GM18858 (cell line): Measurements from ENCODE around the gene GTF3C5.
"Not testable (repeated sequence)": the region's sequence is repeated elsewhere in the genome, so short reads cannot be mapped to it uniquely, and the experiment has no call there.

ENCODE experiments used
- ATAC-seq: cut with Tn5 transposase; IDR thresholded peaks from one replicate; pipeline ENCODE4 v1.9.1; 2021; ENCODE audit not compliant: unreplicated experiment

GTF3C5 gene

DNA sequence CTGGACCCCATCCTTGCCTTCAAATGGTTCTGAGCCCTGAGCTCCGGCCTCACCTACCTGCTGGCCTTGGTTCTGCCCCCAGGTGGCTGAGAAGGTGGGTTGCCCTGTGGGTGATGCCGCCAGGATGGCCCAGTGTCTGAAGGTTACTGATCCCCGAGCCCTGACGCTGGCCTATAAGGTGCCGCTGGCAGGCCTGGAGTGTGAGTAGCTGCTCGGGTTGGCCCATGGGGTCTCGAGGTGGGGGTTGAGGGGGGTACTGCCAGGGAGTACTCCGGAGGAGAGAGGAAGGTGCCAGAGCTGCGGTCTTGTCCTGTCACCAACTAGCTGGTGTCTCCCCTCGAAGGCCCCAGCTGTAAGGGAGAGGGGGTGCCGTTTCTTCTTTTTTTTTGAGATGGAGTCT is 36.2 kb downstream of the GTF3C5 start:
- ATAC-seq: no peak

GRCh38 chr9:133067813-133068212 is 37.0 kb downstream of the GTF3C5 start:
- no peak for ATAC-seq

- ATAC-seq: not testable (repeated sequence)
Measured at GRCh38 chr9:133068431-133068830, 37.6 kb downstream of the GTF3C5 start.

- not testable (repeated sequence) for ATAC-seq
Measured at GRCh38 chr9:133070500-133070961, 39.7 kb downstream of the GTF3C5 start.

- ATAC-seq: not testable (repeated sequence)
Measured at GRCh38 chr9:133070985-133071384, 40.2 kb downstream of the GTF3C5 start.

GRCh38 chr9:133071484-133072150 is 40.8 kb downstream of the GTF3C5 start:
- no peak for ATAC-seq

DNA sequence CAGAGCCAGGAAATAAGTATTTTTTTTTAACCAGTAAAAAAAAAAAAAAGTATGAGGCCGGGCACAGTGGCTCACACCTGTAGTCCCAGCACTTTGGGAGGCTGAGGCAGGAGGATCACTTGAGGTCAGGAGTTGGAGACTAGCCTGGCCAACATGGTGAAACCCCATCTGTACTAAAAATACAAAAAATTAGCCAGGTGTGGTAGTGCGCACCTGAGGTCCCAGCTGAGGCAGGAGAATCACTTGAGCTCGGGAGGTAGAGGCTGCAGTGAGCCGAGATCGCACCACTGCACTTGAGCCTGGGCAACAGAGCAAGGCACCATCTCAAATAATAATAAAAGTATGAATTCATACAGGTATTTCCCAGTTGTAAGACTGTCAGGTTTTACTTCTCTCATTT is 41.4 kb downstream of the GTF3C5 start:
- ATAC-seq: not testable (repeated sequence)

DNA sequence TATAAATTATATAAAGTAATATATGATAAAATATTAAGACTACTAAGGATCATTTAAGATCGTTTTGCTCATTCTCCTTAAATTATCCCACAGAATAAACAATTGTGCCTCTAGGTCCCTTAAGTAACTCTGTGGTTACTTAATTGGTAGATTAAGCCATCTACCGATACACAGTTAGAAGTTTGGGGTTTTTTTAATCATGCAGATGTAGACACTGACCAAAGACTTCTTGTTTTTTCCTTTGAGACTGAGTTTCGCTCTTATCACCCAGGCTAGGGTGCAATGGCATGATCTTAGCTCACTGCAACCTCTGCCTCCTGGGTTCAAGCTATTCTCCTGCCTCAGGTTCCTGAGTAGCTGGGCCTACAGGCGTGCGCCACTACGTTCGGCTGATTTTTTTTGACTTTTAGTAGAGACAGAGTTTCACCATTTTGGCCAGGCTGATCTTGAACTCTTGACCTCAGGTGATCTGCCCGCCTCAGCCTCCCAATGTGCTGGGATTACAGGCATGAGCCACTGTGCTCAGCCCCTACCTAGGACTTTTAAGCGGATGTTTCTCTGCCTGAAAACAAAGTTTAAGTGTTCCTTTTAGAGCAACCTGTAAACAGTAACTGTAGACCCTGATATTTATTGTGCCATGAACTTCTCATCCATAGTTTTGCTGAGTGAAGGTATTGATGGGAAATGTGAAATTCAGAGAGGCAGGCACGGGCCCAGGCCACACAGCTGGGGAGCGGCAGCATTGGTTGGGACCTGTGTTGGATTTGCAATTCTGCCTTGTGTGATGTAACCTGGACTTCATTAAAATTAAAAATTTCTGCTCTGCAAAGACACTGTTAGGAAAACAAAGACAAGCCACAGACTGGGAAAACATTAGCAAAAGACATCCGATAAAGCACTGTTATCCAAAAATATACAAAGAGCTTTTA is 42.6 kb downstream of the GTF3C5 start:
- no peak for ATAC-seq

GRCh38 chr9:133074111-133074651 is 43.4 kb downstream of the GTF3C5 start:
- ATAC-seq: no peak

DNA sequence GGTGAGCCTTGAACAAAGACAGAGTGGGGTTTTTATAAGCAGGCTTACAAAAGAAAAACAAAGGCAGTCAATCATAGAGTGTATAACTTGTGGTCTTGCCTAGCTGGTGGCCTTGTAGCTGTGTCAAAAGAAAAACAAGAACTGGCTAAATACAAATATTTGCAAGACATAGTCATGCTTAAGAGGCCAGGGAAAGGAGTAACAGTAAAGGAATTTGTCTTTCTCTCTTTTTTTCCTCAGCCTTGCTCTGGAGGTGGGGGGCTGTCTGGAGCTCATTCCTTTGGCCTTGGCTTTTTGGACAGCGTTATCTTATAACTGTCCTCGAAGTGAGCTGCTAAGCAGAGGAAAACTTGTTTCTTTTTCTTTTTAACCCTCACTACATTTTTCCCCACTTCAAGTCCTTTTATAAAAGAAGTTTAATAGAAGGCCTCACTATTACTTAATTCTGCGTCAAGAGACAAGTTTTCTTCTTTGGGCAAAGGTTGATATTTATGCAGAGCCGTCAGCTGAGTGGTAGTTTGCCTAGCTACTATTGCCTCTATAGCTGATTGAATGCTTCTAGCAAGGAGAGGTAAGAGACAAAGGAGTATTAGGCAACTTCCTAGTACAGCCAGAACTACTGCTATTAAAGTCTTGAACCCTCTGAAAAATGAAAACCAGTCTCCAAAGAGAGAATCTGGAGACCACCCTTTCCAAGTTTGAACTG is 45.3 kb downstream of the GTF3C5 start:
- ATAC-seq: no peak

DNA sequence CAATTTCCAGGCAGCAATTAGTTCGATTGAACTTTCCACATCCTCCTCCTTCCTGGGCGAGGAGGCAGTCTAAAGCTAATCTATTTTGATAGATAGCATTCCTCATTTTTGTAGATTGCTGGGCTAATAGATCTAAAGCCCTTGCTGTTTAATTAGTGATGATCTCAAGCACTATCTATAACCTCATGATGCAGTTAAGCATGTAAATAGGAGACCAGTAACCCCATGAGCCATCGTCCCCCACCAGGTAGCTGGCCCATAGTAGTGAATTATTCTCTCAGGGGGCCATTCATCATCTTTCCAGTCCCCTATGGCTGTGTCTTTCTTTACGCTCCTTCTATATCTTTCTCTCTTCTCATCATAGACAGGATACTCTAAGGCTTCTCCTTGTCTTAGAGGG is 45.9 kb downstream of the GTF3C5 start:
- ATAC-seq: no peak

DNA sequence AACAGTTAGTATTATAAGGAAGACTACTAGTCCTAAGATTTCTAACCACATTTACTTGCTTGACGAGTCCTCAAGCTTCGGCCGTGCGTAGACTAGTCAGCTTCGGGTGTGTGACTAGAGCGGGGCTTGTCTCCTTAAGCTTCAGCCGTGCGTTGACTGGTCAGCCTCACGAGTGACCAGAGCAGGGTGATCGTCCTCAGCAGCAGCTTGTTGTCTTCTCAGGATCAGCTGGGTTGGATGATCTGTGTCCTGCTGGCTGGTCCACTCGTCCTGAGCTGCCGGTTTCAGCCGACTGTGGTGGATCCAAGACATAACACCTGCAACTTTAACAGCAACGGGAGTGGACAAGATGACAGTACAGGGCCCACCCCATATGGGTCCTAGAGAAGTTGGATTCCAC is 47.7 kb downstream of the GTF3C5 start:
- ATAC-seq: no peak

DNA sequence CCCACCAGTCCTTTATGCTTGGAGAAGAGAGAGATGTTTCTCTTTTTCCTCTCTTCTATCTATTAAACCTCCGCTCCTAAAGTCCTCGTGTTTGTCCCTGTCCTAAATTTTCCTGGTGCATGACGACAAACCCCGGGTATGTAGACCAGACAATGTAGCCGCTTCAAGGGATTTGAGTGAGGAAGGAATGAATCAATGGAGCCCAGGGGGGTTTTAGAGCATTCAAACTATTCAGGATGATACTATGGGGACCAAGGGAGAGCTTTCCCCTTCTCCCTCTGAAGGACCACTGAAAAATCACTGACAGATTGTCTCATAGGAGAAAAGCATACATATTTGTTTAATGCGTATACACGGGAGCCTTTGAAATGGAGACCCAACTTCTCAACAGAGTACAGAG is 49.4 kb downstream of the GTF3C5 start:
- no peak for ATAC-seq

DNA sequence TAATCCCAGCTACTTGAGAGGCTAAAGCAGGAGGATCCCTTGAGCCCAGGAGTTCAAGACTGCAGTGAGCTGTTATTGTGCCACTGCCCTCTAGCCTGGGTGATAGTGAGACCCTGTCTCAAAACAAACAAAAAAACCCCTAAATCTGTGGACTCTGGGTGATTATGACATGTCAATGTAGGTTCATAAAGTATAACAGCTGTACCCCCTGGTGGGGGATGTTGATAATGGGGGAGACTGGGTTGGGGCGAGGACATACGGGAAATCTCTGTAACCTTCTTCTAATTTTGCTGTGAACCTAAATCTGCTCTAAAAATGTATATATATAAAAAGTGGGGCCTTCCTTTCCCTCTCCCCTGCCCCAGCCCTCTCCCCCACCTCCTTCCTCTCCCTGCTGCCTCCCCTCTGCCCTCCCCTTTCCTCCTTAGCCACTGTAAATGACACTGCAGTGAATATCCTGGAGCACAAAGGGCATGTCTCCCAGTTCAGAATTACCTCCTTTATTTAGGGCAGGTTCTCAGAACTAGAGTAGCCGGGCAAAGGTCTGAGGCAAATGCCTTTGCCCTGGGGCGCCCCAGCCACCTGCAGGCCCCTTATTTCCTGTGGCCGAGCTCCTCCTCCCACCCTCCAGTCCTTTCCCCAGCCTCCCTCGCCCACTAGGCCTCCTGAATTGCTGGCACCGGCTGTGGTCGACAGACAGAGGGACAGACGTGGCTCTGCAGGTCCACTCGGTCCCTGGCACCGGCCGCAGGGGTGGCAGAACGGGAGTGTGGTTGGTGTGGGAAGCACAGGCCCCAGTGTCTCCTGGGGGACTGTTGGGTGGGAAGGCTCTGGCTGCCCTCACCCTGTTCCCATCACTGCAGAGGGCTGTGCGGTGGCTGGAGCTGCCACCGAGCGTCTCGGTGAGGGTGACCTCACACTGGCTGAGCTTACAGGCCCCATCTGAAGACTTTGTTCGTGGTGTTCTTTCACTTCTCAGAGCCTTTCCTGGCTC is 50.3 kb downstream of the GTF3C5 start:
- ATAC-seq: not testable (repeated sequence)

- not testable (repeated sequence) for ATAC-seq
Measured at GRCh38 chr9:133081957-133082644, 51.3 kb downstream of the GTF3C5 start.

DNA sequence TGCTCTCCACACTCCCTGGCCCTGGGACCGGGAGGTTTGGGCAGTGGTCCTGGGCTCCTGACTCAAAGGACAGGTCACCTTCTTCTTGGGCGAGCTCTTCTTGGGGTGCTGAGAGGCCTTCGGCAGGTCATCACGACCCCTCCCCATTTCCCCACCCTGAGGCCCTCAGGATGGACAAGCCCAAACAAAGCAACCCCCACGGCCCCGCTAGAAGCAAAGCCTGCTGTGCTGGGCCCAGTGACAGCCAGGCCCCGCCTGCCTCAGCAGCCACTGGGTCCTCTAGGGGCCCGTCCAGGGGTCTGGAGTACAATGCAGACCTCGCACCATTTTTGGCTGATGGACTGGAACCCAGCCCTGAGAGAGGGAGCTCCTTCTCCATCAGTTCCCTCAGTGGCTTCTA is 52.9 kb downstream of the GTF3C5 start:
- not testable (repeated sequence) for ATAC-seq

DNA sequence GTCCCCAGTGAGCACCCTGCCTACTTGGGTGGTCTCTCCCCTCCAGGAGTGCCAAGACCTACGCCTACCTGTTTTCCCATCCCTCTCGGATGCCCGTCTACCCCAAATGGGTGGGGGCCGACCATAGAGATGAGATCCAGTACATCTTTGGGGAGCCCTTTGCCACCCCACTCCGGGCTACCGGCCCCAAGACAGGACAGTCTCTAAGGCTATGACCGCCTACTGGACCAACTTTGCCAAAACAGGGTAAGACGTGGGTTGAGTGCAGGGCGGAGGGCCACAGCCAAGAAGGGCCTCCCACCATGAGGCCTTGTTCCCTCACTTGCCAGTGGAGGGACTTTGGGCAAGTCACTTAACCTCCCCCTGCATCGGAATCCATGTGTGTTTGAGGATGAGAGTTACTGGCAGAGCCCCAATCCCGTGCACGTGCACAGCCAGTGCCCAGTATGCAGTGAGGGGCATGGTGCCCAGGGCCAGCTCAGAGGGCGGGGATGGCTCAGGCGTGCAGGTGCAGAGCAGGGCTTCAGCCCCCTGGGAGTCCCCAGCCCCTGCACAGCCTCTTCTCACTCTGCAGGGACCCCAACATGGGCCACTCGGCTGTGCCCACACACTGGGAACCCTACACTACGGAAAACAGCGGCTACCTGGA is 55.5 kb downstream of the GTF3C5 start:
- not testable (repeated sequence) for ATAC-seq

DNA sequence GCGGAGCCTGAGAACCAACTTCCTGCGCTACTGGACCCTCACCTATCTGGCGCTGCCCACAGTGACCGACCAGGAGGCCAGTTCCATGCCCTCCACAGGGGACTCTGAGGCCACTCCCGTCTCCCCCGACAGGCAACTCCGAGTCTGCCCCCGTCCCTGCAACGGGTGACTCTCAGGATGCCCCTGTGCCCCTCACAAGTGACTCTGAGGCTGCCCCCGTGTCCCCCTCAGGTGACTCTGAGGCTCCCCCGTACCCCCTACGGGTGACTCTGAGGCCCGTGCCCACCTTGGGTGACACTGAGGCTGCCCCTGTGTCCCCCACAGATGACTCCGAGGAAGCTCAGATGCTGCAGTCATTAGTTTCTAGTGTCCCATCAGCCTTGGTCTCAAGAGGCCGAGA is 56.1 kb downstream of the GTF3C5 start:
- no peak for ATAC-seq
